Fibroblast of lung (primary cell): ENCODE data around the gene DPYD.

ENCODE experiments used
- EZH2 ChIP-seq: IDR thresholded peaks from 2 replicates; pipeline ENCODE4 v1.5.1; 2012; ENCODE audit warnings: low read length, control low read depth, mild to moderate bottlenecking; ENCODE audit errors: missing control alignments
- TF ChIP-seq, protein P1 (sequence below), 2 donors: IDR thresholded peaks in 1 of 2; conservative IDR thresholded peaks in 1 of 2; 1 replicate in 1 of 2; 2 replicates in 1 of 2; pipeline ENCODE4 v1.5.1; 2011 to 2012; ENCODE audit warnings: low read length in 2 of 2, control low read depth in 1 of 2, inconsistent platforms in 1 of 2, low read depth in 1 of 2, mild to moderate bottlenecking in 1 of 2

DNA sequence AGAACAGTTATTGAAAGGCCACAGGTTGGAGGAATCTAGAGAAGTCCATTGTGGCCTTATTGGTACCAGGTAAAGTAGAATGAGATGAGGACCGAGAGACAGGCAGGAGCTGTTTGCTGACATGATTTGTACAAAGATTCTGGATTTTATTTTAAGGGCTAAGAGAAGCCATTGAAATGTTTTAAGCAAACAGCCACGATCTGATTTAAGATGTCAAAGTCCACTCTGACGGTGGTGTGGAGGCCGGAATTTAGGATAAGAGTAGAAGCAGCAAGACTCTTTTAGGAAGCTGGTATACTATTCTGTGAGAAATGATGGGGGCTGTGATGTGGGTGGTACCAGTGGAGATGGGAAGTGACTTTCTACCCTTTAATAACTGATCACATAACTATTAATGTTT is 418.5 kb downstream of the DPYD start:
- TF ChIP-seq, protein P1, sequence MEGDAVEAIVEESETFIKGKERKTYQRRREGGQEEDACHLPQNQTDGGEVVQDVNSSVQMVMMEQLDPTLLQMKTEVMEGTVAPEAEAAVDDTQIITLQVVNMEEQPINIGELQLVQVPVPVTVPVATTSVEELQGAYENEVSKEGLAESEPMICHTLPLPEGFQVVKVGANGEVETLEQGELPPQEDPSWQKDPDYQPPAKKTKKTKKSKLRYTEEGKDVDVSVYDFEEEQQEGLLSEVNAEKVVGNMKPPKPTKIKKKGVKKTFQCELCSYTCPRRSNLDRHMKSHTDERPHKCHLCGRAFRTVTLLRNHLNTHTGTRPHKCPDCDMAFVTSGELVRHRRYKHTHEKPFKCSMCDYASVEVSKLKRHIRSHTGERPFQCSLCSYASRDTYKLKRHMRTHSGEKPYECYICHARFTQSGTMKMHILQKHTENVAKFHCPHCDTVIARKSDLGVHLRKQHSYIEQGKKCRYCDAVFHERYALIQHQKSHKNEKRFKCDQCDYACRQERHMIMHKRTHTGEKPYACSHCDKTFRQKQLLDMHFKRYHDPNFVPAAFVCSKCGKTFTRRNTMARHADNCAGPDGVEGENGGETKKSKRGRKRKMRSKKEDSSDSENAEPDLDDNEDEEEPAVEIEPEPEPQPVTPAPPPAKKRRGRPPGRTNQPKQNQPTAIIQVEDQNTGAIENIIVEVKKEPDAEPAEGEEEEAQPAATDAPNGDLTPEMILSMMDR (conservative IDR thresholded peaks at IDR 0.05 in 1 of 2, IDR thresholded peaks at IDR 0.05 in 1 of 2; ENCODE audit: low read depth in 1 of 2, low read length in 2 of 2): no peak
- TF ChIP-seq EZH2: no peak
